BE2C (cell line): Measurements from ENCODE around the gene ASIC2.

ENCODE experiments used
- DNase-seq: peaks from one replicate; pipeline ENCODE4 v3.0.0-alpha.2; 2020
- H3K27me3 ChIP-seq: fragments of 250-450 bp; sonication (Bioruptor Pico); 2 replicates; pipeline ENCODE4 v1.5.1; 2020; ENCODE audit warnings: mild to moderate bottlenecking
- H3K36me3 ChIP-seq: fragments of 250-450 bp; sonication (Bioruptor Pico); 2 replicates; pipeline ENCODE4 v1.5.1; 2020; ENCODE audit warnings: mild to moderate bottlenecking
- H3K4me1 ChIP-seq: fragments of 250-450 bp; sonication (Bioruptor Pico); 2 replicates; pipeline ENCODE4 v1.5.1; 2020
- H3K4me3 ChIP-seq: 2 replicates; pipeline ENCODE4 v1.5.1; 2011; ENCODE audit warnings: low read depth, low read length
- H3K9me3 ChIP-seq: fragments of 250-450 bp; sonication (Bioruptor Pico); 2 replicates; pipeline ENCODE4 v1.5.1; 2020
- TF ChIP-seq, protein P1 (sequence below): IDR thresholded peaks from 2 replicates; pipeline ENCODE4 v1.5.1; 2012; ENCODE audit warnings: mild to moderate bottlenecking, low read depth, low read length

The ASIC2 gene

DNA sequence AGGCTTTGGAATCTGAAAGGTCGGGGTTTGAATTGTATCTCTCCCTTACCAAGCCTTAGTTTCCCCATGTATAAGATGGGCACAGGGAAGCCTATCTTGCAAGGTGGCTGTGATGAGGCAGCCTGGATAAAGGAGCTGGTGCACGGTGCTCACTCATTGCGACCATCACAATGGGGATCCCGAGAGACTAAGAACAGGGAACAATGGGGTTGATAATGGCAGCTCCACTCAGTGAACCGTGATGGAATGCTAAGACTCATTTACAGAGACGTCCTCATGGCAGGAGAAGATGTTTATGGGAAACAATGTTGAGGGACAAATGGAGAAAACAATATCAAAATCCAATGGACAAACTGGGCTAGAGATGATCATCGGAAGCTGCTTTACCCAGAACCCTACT, 219.7 kb downstream of the ASIC2 start:
- H3K36me3 ChIP-seq: no peaks in the 10 kb centered on the region
- no peak for DNase-seq
- H3K27me3 ChIP-seq: no peaks in the 10 kb centered on the region
- H3K9me3 ChIP-seq: no peaks in the 10 kb centered on the region
- H3K4me1 ChIP-seq: no peaks in the 10 kb centered on the region
- H3K4me3 ChIP-seq: no peak overlapping the region
- TF ChIP-seq, protein P1, sequence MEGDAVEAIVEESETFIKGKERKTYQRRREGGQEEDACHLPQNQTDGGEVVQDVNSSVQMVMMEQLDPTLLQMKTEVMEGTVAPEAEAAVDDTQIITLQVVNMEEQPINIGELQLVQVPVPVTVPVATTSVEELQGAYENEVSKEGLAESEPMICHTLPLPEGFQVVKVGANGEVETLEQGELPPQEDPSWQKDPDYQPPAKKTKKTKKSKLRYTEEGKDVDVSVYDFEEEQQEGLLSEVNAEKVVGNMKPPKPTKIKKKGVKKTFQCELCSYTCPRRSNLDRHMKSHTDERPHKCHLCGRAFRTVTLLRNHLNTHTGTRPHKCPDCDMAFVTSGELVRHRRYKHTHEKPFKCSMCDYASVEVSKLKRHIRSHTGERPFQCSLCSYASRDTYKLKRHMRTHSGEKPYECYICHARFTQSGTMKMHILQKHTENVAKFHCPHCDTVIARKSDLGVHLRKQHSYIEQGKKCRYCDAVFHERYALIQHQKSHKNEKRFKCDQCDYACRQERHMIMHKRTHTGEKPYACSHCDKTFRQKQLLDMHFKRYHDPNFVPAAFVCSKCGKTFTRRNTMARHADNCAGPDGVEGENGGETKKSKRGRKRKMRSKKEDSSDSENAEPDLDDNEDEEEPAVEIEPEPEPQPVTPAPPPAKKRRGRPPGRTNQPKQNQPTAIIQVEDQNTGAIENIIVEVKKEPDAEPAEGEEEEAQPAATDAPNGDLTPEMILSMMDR: no peak

DNA sequence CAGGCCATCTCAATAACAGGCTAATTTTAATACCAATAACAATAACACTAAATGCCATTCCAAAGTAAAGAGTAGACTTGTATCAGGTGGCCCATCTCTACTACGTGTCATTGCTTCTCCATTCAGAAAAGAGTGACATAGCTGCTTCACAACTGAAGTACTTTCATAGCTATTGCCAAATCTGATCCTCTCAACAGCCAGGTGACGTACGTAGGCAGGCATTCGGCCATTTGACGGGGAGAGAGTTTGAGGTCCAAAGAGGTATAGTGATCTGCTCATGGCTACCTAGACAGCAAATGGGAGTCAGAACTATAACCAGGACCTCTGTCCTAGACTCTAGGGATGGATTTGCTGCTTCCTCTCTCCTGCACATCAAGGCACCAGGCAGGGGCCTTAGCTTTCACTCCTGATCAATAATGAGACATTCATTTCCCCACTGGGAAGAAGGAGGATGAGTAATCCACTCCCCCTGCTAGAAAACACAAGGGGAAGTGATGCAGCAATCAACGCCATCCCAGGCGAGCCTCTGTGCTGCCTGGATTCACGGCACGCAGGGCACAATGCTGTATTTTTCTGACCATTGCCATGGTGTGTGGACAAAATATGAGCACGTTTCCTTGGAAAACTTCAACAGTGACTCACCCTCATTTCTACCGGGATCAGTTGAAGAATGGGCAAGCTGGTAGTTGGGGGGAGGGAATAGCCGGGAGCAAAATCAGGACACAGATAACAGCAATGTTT, 220.5 kb downstream of the ASIC2 start:
- Histone ChIP-seq H3K27me3 (no peaks in the 10 kb centered on the region; the same call in 1 of the 2 replicates), H3K4me1 (no peaks in the 10 kb centered on the region), H3K4me3 (no peak overlapping the region), H3K36me3 (no peaks in the 10 kb centered on the region), H3K9me3 (no peaks in the 10 kb centered on the region)
- TF ChIP-seq, protein P1: no peak
- DNase-seq: no peak

DNA sequence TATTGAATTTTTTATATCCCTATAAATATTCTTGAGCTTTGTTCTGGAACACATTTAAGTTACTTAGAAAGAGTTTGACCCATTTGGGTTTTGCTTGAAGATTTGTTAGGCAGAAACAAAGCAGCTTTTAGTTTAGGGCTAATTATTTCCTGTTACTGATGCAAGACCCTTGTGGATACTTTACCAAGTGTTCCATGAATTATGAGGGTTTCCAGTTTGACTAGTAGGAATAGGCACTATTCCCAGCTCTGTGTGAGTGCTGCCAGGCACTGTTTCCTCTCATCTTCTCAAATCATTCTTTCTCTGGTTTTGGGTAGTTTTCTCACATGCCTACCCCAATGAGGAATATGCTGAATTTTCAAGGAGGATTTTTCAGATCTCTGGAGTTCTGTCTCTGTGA, 221.4 kb downstream of the ASIC2 start:
- Histone ChIP-seq H3K27me3 (no peaks in the 10 kb centered on the region; the same call in 1 of the 2 replicates), H3K9me3 (no peaks in the 10 kb centered on the region), H3K4me3 (no peak overlapping the region), H3K36me3 (no peaks in the 10 kb centered on the region), H3K4me1 (no peaks in the 10 kb centered on the region)
- TF ChIP-seq, protein P1: no peak
- DNase-seq: no peak

DNA sequence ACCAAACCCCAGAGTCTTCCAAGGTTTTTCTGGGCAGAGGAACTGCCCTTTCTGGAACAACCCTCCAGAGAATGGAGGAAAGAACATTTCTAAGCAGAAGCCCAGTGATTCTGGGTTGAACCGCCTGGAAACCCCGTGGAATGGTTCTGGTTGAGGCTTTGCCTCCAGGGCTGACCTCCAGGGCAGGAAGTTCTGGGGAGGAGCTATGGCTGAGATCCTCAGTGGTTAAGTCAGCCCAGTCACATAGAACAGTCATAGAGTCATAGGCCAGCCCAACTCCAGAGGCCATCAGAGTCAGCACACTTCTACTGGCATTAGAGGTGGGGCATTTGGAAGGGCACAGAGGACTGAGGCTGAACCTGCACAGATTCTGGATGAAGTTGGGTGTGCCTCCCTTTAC, 235.5 kb downstream of the ASIC2 start:
- H3K4me1 ChIP-seq: no peaks in the 10 kb centered on the region
- H3K4me3 ChIP-seq: no peak overlapping the region
- no peak for DNase-seq
- no peaks in the 10 kb centered on the region; the same call in 1 of the 2 replicates for H3K27me3 ChIP-seq
- no peaks in the 10 kb centered on the region for H3K36me3 ChIP-seq
- no peaks in the 10 kb centered on the region for H3K9me3 ChIP-seq
- TF ChIP-seq, protein P1: no peak

DNA sequence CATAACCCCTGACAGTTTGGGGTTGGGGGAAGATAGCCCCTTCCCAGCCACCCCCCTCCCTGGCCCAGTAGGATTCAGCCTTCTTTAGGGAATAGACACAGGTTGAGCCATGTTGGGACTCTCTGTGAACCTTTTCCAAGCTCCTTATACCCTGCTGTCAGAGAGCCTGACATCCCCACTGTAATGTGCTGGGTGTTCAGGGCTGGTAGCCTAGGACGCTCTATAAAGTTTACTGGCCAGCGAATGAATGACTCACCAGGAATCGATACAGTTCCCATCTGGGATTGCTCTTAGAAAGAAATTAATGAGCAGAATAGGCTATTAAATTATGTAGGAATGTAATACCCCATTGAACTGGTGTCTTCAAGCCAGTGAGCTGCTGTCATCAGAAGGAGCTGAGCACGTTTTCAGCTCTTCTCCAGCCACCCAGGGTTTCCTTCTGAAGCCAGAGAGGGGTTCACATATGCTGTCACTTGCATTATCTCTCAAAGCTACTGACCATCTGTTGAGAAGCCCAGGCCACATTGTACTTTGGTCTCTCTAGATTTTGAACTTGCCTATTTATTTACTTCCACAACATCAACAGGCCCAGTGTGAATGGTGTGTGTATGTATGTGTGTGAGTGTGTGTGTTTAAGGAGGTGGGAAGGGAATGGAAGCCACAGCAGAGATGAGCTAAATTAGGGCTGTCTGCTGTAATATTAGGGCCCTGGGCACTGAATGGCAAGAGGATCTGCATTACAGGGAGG, 236.5 kb downstream of the ASIC2 start:
- no peaks in the 10 kb centered on the region; the same call in 1 of the 2 replicates for H3K27me3 ChIP-seq
- H3K4me1 ChIP-seq: no peaks in the 10 kb centered on the region
- DNase-seq: no peak
- no peaks in the 10 kb centered on the region for H3K36me3 ChIP-seq
- TF ChIP-seq, protein P1: no peak
- no peaks in the 10 kb centered on the region for H3K9me3 ChIP-seq
- H3K4me3 ChIP-seq: no peak overlapping the region

DNA sequence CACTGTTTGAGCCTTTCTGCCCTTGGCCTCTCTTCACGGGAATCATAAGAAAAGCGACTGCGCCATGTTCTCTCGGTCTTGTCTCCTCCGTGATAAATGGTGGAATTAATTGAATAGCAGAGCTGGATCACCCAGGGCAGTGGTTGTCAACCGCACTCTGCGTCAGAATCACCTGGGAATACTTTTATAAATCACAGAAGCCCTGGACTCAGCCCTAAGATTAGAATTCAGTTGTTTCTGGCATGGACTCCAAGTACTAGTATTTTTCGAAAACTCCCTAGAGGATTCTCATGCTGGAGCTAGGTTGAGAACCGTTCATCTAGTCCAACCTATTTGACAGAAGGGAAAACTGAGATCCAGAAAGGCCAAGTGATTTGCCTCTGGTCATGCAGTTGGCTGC, 237.3 kb downstream of the ASIC2 start:
- Histone ChIP-seq H3K4me1 (no peaks in the 10 kb centered on the region), H3K27me3 (no peaks in the 10 kb centered on the region; the same call in 1 of the 2 replicates), H3K36me3 (no peaks in the 10 kb centered on the region), H3K4me3 (no peak overlapping the region), H3K9me3 (no peaks in the 10 kb centered on the region)
- no peak for DNase-seq
- TF ChIP-seq, protein P1: no peak
